ENCODE measurements around the gene DNAJC6. TPM values are rescaled to one million over a fixed set of nuclear protein-coding genes. Genes with fewer than 3 reads are reported as not detected.
A peak's percentile ranks its signal among the peaks of the same experiment; 100 is the strongest.

DNAJC6 gene
- total RNA-seq, 1 donor from 2014 or later, result 8.3 TPM

- Histone ChIP-seq H3K4me3 (ENCODE audit: low read depth, low read length) (peak within 1 kb of the TSS; percentile 95), H3K36me3 (ENCODE audit: control insufficient read depth, insufficient read depth, low read length) (no peaks in the 10 kb centered on the region), H3K27me3 (ENCODE audit: control insufficient read depth, insufficient read depth, low read length) (no peaks in the 10 kb centered on the region)
- TF ChIP-seq CTCF (IDR thresholded peaks at IDR 0.05; ENCODE audit: insufficient read depth, low read length, poor library complexity, severe bottlenecking), result no peak
- DNase-seq (ENCODE audit: low read depth), result peak; percentile 55
Observed at GRCh38 chr1:65420590-65421350, 111.4 kb downstream of the DNAJC6 start, which contains the start of the genes LEPR and LEPROT. Gene LEPR (plus strand): TSS chr1:65420668. CDS start chr1:65565566, 144,898 bp downstream. Gene LEPROT (plus strand): TSS chr1:65420668. CDS start chr1:65420725, 57 bp downstream.

GRCh38 chr1:65421351-65422025 is 112.1 kb downstream of the DNAJC6 start:
- Histone ChIP-seq H3K4me3 (ENCODE audit: low read depth, low read length) (peak overlapping the region; percentile 95), H3K27me3 (ENCODE audit: control insufficient read depth, insufficient read depth, low read length) (no peaks in the 10 kb centered on the region), H3K36me3 (ENCODE audit: control insufficient read depth, insufficient read depth, low read length) (no peaks in the 10 kb centered on the region)
- no peak for TF ChIP-seq CTCF (IDR thresholded peaks at IDR 0.05; ENCODE audit: insufficient read depth, low read length, poor library complexity, severe bottlenecking)
- DNase-seq (ENCODE audit: low read depth), result no peak

- peak overlapping the region; percentile 95 for H3K4me3 ChIP-seq (ENCODE audit: low read depth, low read length)
Observed at GRCh38 chr1:65422241-65423203, 113.2 kb downstream of the DNAJC6 start.

GRCh38 chr1:65423884-65424572 is 114.7 kb downstream of the DNAJC6 start:
- peak; percentile 89 for DNase-seq (ENCODE audit: low read depth)
- Histone ChIP-seq H3K4me3 (ENCODE audit: low read depth, low read length) (no peak overlapping the region), H3K36me3 (ENCODE audit: control insufficient read depth, insufficient read depth, low read length) (no peaks in the 10 kb centered on the region), H3K27me3 (ENCODE audit: control insufficient read depth, insufficient read depth, low read length) (no peaks in the 10 kb centered on the region)
- TF ChIP-seq CTCF (IDR thresholded peaks at IDR 0.05; ENCODE audit: insufficient read depth, low read length, poor library complexity, severe bottlenecking), result no peak

More at GRCh38 chr1:65422241-65423203, 113.2 kb downstream of the DNAJC6 start:
- DNase-seq (ENCODE audit: low read depth), result no peak
- no peak for TF ChIP-seq CTCF (IDR thresholded peaks at IDR 0.05; ENCODE audit: insufficient read depth, low read length, poor library complexity, severe bottlenecking)
- H3K27me3 ChIP-seq (ENCODE audit: control insufficient read depth, insufficient read depth, low read length), result no peaks in the 10 kb centered on the region
- no peaks in the 10 kb centered on the region for H3K36me3 ChIP-seq (ENCODE audit: control insufficient read depth, insufficient read depth, low read length)

DNA sequence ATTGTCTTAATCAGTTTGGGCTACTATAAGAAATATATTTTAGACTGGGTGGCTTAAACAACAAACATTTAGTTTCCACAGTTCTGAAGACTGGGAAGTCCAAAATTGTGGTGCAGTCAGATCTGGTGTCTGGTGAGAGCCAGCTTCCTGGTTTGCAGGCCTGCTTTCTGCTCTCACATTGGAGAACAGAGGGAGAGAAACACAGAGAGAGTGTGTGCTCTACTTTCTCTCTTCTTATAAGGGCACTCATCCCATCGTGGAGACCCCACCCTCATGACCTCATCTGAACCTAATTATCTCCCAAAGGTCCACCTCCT is 115.2 kb downstream of the DNAJC6 start:
- Histone ChIP-seq H3K36me3 (ENCODE audit: control insufficient read depth, insufficient read depth, low read length) (no peaks in the 10 kb centered on the region), H3K4me3 (ENCODE audit: low read depth, low read length) (no peak overlapping the region), H3K27me3 (ENCODE audit: control insufficient read depth, insufficient read depth, low read length) (no peaks in the 10 kb centered on the region)
- no peak for DNase-seq (ENCODE audit: low read depth)
- TF ChIP-seq CTCF (IDR thresholded peaks at IDR 0.05; ENCODE audit: insufficient read depth, low read length, poor library complexity, severe bottlenecking), result no peak
